ENCODE measurements around the gene KIAA1328.

Gene KIAA1328

GRCh38 chr18:37247497-37248161 lies 418.7 kb downstream of the KIAA1328 start:
- Histone ChIP-seq H3K9me3 (ENCODE audit: control insufficient read depth, insufficient read depth, low read length) (no peaks in the 10 kb centered on the region), H3K27me3 (ENCODE audit: control insufficient read depth, insufficient read depth, low read length) (no peaks in the 10 kb centered on the region; the same call in 1 of the 2 replicates), H3K27ac (ENCODE audit: low read length) (no peak overlapping the region), H3K4me3 (ENCODE audit: low read length) (no peak overlapping the region), H3K4me1 (ENCODE audit: control insufficient read depth, insufficient read depth, low read length) (peaks cover 3% of the 10 kb centered on the region; the same call in 1 of the 2 replicates), H3K36me3 (ENCODE audit: control insufficient read depth, insufficient read depth, low read length) (no peaks in the 10 kb centered on the region)
- WGBS (ENCODE audit: insufficient coverage, insufficient read length), result no CpG with 5 or more reads among the region's 10 CpGs
- no peak for DNase-seq (ENCODE audit: low read depth, low spot score)

- no peaks in the 10 kb centered on the region for H3K9me3 ChIP-seq (ENCODE audit: control insufficient read depth, insufficient read depth, low read length)
- no peaks in the 10 kb centered on the region; the same call in 1 of the 2 replicates for H3K27me3 ChIP-seq (ENCODE audit: control insufficient read depth, insufficient read depth, low read length)
- peaks cover 3% of the 10 kb centered on the region; the same call in 1 of the 2 replicates for H3K4me1 ChIP-seq (ENCODE audit: control insufficient read depth, insufficient read depth, low read length)
- no peak overlapping the region for H3K4me3 ChIP-seq (ENCODE audit: low read length)
- H3K27ac ChIP-seq (ENCODE audit: low read length), result no peak overlapping the region
- H3K36me3 ChIP-seq (ENCODE audit: control insufficient read depth, insufficient read depth, low read length), result no peaks in the 10 kb centered on the region
- WGBS (ENCODE audit: insufficient coverage, insufficient read length), result no CpG with 5 or more reads among the region's 5 CpGs
- DNase-seq (ENCODE audit: low read depth, low spot score), result no peak
Observed at GRCh38 chr18:37248281-37248680, 419.4 kb downstream of the KIAA1328 start.

GRCh38 chr18:37249171-37249886 lies 420.4 kb downstream of the KIAA1328 start:
- no peak overlapping the region for H3K27ac ChIP-seq (ENCODE audit: low read length)
- no peaks in the 10 kb centered on the region for H3K9me3 ChIP-seq (ENCODE audit: control insufficient read depth, insufficient read depth, low read length)
- DNase-seq (ENCODE audit: low read depth, low spot score), result no peak
- H3K4me3 ChIP-seq (ENCODE audit: low read length), result no peak overlapping the region
- H3K4me1 ChIP-seq (ENCODE audit: control insufficient read depth, insufficient read depth, low read length), result peaks cover 3% of the 10 kb centered on the region; the same call in 1 of the 2 replicates
- WGBS (ENCODE audit: insufficient coverage, insufficient read length), result no CpG with 5 or more reads among the region's 11 CpGs
- no peaks in the 10 kb centered on the region for H3K36me3 ChIP-seq (ENCODE audit: control insufficient read depth, insufficient read depth, low read length)
- no peaks in the 10 kb centered on the region; the same call in 1 of the 2 replicates for H3K27me3 ChIP-seq (ENCODE audit: control insufficient read depth, insufficient read depth, low read length)

- H3K27me3 ChIP-seq (ENCODE audit: control insufficient read depth, insufficient read depth, low read length), result peaks cover 6% of the 10 kb centered on the region; the same call in 1 of the 2 replicates
- H3K27ac ChIP-seq (ENCODE audit: low read length), result no peak overlapping the region
- H3K4me1 ChIP-seq (ENCODE audit: control insufficient read depth, insufficient read depth, low read length), result peaks cover 6% of the 10 kb centered on the region
- DNase-seq (ENCODE audit: low read depth, low spot score), result no peak
- WGBS (ENCODE audit: insufficient coverage, insufficient read length), result no CpG with 5 or more reads among the region's 6 CpGs
- H3K9me3 ChIP-seq (ENCODE audit: control insufficient read depth, insufficient read depth, low read length), result no peaks in the 10 kb centered on the region
- no peak overlapping the region for H3K4me3 ChIP-seq (ENCODE audit: low read length)
- no peaks in the 10 kb centered on the region for H3K36me3 ChIP-seq (ENCODE audit: control insufficient read depth, insufficient read depth, low read length)
Observed at GRCh38 chr18:37249895-37250618, 421.1 kb downstream of the KIAA1328 start.

- no CpG with 5 or more reads among the region's 3 CpGs for WGBS (ENCODE audit: insufficient coverage, insufficient read length)
- Histone ChIP-seq H3K36me3 (ENCODE audit: control insufficient read depth, insufficient read depth, low read length) (no peaks in the 10 kb centered on the region), H3K4me3 (ENCODE audit: low read length) (no peak overlapping the region), H3K4me1 (ENCODE audit: control insufficient read depth, insufficient read depth, low read length) (peaks cover 6% of the 10 kb centered on the region), H3K27ac (ENCODE audit: low read length) (no peak overlapping the region), H3K27me3 (ENCODE audit: control insufficient read depth, insufficient read depth, low read length) (peaks cover 7% of the 10 kb centered on the region; the same call in 1 of the 2 replicates), H3K9me3 (ENCODE audit: control insufficient read depth, insufficient read depth, low read length) (no peaks in the 10 kb centered on the region)
- no peak for DNase-seq (ENCODE audit: low read depth, low spot score)
Observed at GRCh38 chr18:37251679-37252078, 422.8 kb downstream of the KIAA1328 start.

- H3K27ac ChIP-seq (ENCODE audit: low read length), result no peak overlapping the region
- WGBS (ENCODE audit: insufficient coverage, insufficient read length), result no CpG with 5 or more reads among the region's 3 CpGs
- no peak for DNase-seq (ENCODE audit: low read depth, low spot score)
- no peak overlapping the region for H3K4me3 ChIP-seq (ENCODE audit: low read length)
- peaks cover 6% of the 10 kb centered on the region for H3K4me1 ChIP-seq (ENCODE audit: control insufficient read depth, insufficient read depth, low read length)
- no peaks in the 10 kb centered on the region for H3K36me3 ChIP-seq (ENCODE audit: control insufficient read depth, insufficient read depth, low read length)
- peaks cover 7% of the 10 kb centered on the region; the same call in 1 of the 2 replicates for H3K27me3 ChIP-seq (ENCODE audit: control insufficient read depth, insufficient read depth, low read length)
- H3K9me3 ChIP-seq (ENCODE audit: control insufficient read depth, insufficient read depth, low read length), result no peaks in the 10 kb centered on the region
Observed at GRCh38 chr18:37252342-37252741, 423.4 kb downstream of the KIAA1328 start.

- no peak for DNase-seq (ENCODE audit: low read depth, low spot score)
- H3K9me3 ChIP-seq (ENCODE audit: control insufficient read depth, insufficient read depth, low read length), result no peaks in the 10 kb centered on the region
- peak overlapping the region; percentile 96; the same call in 1 of the 2 replicates for H3K4me3 ChIP-seq (ENCODE audit: low read length)
- H3K27me3 ChIP-seq (ENCODE audit: control insufficient read depth, insufficient read depth, low read length), result peaks cover 7% of the 10 kb centered on the region; the same call in 1 of the 2 replicates
- peaks cover 4% of the 10 kb centered on the region for H3K4me1 ChIP-seq (ENCODE audit: control insufficient read depth, insufficient read depth, low read length)
- no peaks in the 10 kb centered on the region for H3K36me3 ChIP-seq (ENCODE audit: control insufficient read depth, insufficient read depth, low read length)
- no peak overlapping the region for H3K27ac ChIP-seq (ENCODE audit: low read length)
- no CpG with 5 or more reads among the region's 12 CpGs for WGBS (ENCODE audit: insufficient coverage, insufficient read length)
Observed at GRCh38 chr18:37252854-37253393, 424.0 kb downstream of the KIAA1328 start.

GRCh38 chr18:37253394-37254235 lies 424.7 kb downstream of the KIAA1328 start:
- H3K9me3 ChIP-seq (ENCODE audit: control insufficient read depth, insufficient read depth, low read length), result no peaks in the 10 kb centered on the region
- no peaks in the 10 kb centered on the region for H3K36me3 ChIP-seq (ENCODE audit: control insufficient read depth, insufficient read depth, low read length)
- peak overlapping the region; percentile 96 for H3K4me3 ChIP-seq (ENCODE audit: low read length)
- H3K27ac ChIP-seq (ENCODE audit: low read length), result no peak overlapping the region
- DNase-seq (ENCODE audit: low read depth, low spot score), result no peak
- WGBS (ENCODE audit: insufficient coverage, insufficient read length), result no CpG with 5 or more reads among the region's 83 CpGs
- peaks cover 3% of the 10 kb centered on the region for H3K4me1 ChIP-seq (ENCODE audit: control insufficient read depth, insufficient read depth, low read length)
- H3K27me3 ChIP-seq (ENCODE audit: control insufficient read depth, insufficient read depth, low read length), result peaks cover 7% of the 10 kb centered on the region; the same call in 1 of the 2 replicates

GRCh38 chr18:37254236-37254754 lies 425.4 kb downstream of the KIAA1328 start:
- H3K27ac ChIP-seq (ENCODE audit: low read length), result no peak overlapping the region
- H3K27me3 ChIP-seq (ENCODE audit: control insufficient read depth, insufficient read depth, low read length), result peaks cover 7% of the 10 kb centered on the region; the same call in 1 of the 2 replicates
- WGBS (ENCODE audit: insufficient coverage, insufficient read length), result no CpG with 5 or more reads among the region's 49 CpGs
- peak overlapping the region; percentile 73; the same call in 1 of the 2 replicates for H3K4me3 ChIP-seq (ENCODE audit: low read length)
- no peaks in the 10 kb centered on the region for H3K36me3 ChIP-seq (ENCODE audit: control insufficient read depth, insufficient read depth, low read length)
- H3K4me1 ChIP-seq (ENCODE audit: control insufficient read depth, insufficient read depth, low read length), result peaks cover 3% of the 10 kb centered on the region
- no peak for DNase-seq (ENCODE audit: low read depth, low spot score)
- H3K9me3 ChIP-seq (ENCODE audit: control insufficient read depth, insufficient read depth, low read length), result no peaks in the 10 kb centered on the region

Data from iPS DF 6.9 (cell line).